ENCODE measurements around the gene ARHGEF26. TPM values are rescaled to one million over a fixed set of nuclear protein-coding genes. Genes with fewer than 3 reads are reported as not detected.

ARHGEF26 gene
- total RNA-seq, 8 experiments from 2014 or later: 1.5 to 56.3 (median 7.8) TPM

DNA sequence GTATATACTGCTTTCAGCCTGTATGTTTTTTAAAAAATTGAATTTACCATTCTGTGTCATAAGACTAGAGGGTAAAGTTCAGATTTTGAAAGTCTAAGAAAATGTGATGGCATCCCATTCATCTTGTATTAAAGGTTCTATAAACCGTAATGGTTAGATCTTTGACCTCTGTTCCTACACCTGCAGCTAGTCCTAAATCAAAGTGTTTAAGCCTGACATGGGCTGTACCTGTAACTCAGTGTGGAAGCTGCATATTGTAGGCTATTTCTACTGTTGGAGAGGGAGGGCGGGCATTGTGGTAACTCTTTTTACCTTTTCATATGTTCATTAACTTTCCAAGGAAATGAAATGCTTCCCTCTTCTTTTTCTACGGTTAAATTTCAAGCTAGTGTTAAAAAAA is 53.9 kb downstream of the ARHGEF26 start:
- H3K4me1 ChIP-seq (replicated peaks in 1 of 2): peaks cover 0 to 14% of the 10 kb centered on the region in 2 donors
- WGBS, 10 experiments: 31 to 100% (median 74%) methylated on average over 1 to 3 of the region's 3 CpGs; no CpG with 5 or more reads in 1 of the 10 experiments
- H3K4me3 ChIP-seq: no peak overlapping the region
- in situ Hi-C loops (cut with MboI; ENCODE audit: low pct_unique_long_range_greater_than_20kb in 2 of 9, low sequenced_read_pairs in 9 of 9, unreplicated experiment in 9 of 9): no loop called here
- H3K27ac ChIP-seq: no peak overlapping the region
- no peak for ATAC-seq (replicated peaks in 6 of 8)

DNA sequence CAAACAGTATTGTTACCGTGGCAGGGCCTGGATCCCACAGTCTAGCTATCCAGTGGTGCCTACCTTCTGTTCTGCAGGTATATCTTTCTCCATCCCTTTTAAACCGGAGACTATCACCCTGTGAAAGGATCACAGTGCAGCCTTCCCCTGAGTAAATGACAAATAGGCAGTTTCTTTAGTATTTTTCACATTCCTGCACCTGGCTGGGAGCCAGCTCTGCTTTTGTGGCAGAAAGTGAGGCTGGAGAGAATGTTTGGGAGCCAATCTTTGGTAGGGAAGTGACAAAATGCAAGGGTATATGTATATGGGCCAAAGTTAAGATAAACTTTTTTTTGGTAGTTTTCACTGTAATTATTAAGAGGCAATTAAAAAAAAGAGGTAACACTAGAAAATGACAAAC is 54.8 kb downstream of the ARHGEF26 start:
- H3K27ac ChIP-seq: no peak overlapping the region
- H3K4me3 ChIP-seq: no peak overlapping the region
- 0 to 90% (median 50%) methylated on average over 1 to 2 of the region's 2 CpGs; no CpG with 5 or more reads in 4 of the 10 experiments for whole genome bisulfite sequencing, 10 experiments
- H3K4me1 ChIP-seq (replicated peaks in 1 of 2): peaks cover 5 to 20% of the 10 kb centered on the region in 2 donors
- in situ Hi-C loops (cut with MboI; ENCODE audit: low pct_unique_long_range_greater_than_20kb in 2 of 9, low sequenced_read_pairs in 9 of 9, unreplicated experiment in 9 of 9): no loop called here
- ATAC-seq (replicated peaks in 6 of 8): peak in 1 of 8 experiments; percentile 29

GRCh38 chr3:154177406-154177805 is 56.2 kb downstream of the ARHGEF26 start:
- Histone ChIP-seq H3K4me1 (replicated peaks in 1 of 2) (peaks cover 11 to 33% of the 10 kb centered on the region in 2 donors), H3K4me3 (no peak overlapping the region), H3K27ac (no peak overlapping the region)
- 86 to 100% methylated on average over 1 of the region's 1 CpG; no CpG with 5 or more reads in 8 of the 10 experiments for WGBS, 10 experiments
- in situ Hi-C loops (cut with MboI; ENCODE audit: low pct_unique_long_range_greater_than_20kb in 2 of 9, low sequenced_read_pairs in 9 of 9, unreplicated experiment in 9 of 9): no loop called here
- no peak for ATAC-seq (replicated peaks in 6 of 8)

GRCh38 chr3:154178172-154178571 is 57.0 kb downstream of the ARHGEF26 start:
- Histone ChIP-seq H3K4me1 (replicated peaks in 1 of 2) (peaks cover 11 to 35% of the 10 kb centered on the region in 2 donors), H3K4me3 (no peak overlapping the region), H3K27ac (no peak overlapping the region)
- in situ Hi-C loops (cut with MboI; ENCODE audit: low pct_unique_long_range_greater_than_20kb in 2 of 9, low sequenced_read_pairs in 9 of 9, unreplicated experiment in 9 of 9): no loop called here
- WGBS, 10 experiments: 40 to 100% (median 91%) methylated on average over 1 to 3 of the region's 3 CpGs; no CpG with 5 or more reads in 2 of the 10 experiments
- ATAC-seq (replicated peaks in 6 of 8): no peak

GRCh38 chr3:154180836-154181691 is 59.9 kb downstream of the ARHGEF26 start:
- Histone ChIP-seq H3K4me1 (replicated peaks in 1 of 2) (peaks cover 11 to 22% of the 10 kb centered on the region in 2 donors), H3K4me3 (no peak overlapping the region), H3K27ac (no peak overlapping the region)
- in situ Hi-C loops (cut with MboI; ENCODE audit: low pct_unique_long_range_greater_than_20kb in 2 of 9, low sequenced_read_pairs in 9 of 9, unreplicated experiment in 9 of 9): no loop called here
- WGBS, 10 experiments: 17 to 96% (median 80%) methylated on average over 5 to 10 of the region's 10 CpGs; no CpG with 5 or more reads in 1 of the 10 experiments
- peak in 5 of 8 experiments; percentile 60 to 75 (median 72) for ATAC-seq (replicated peaks in 6 of 8)

DNA sequence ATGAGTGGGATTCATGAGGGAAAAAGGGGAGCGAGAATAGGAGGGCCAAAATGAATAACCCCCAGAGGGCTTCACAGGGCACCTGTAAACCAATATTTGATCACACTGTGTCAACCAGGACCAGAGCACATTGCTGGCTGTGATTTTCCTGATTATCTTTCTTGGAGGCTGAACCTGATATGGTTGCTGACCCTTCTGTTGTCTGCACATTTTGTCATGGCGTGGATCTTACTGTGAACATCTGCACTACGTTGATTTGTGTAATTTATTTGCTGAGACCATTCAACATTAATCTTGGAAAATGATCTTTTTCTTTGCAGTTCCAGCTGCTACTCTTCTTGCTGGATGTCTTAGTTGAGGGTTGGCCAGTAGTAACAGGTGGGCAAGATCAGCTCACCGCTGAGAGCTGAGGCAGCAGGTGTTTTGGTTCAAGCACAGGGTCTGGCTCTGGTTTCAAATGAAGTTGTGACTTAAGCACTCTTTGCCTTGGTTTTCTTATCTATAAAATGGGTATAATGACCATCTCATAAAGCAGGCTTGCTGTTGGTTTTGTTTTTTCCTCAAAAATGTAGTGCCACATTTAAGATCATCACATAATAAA is 61.2 kb downstream of the ARHGEF26 start:
- WGBS, 10 experiments: 37 to 100% (median 83%) methylated on average over 1 to 4 of the region's 4 CpGs
- H3K4me3 ChIP-seq: no peak overlapping the region
- H3K27ac ChIP-seq: no peak overlapping the region
- peaks cover 11 to 21% of the 10 kb centered on the region in 2 donors for H3K4me1 ChIP-seq (replicated peaks in 1 of 2)
- peak in 2 of 8 experiments; percentile 26 to 36 for ATAC-seq (replicated peaks in 6 of 8)
- in situ Hi-C loops (cut with MboI; ENCODE audit: low pct_unique_long_range_greater_than_20kb in 2 of 9, low sequenced_read_pairs in 9 of 9, unreplicated experiment in 9 of 9): no loop called here

DNA sequence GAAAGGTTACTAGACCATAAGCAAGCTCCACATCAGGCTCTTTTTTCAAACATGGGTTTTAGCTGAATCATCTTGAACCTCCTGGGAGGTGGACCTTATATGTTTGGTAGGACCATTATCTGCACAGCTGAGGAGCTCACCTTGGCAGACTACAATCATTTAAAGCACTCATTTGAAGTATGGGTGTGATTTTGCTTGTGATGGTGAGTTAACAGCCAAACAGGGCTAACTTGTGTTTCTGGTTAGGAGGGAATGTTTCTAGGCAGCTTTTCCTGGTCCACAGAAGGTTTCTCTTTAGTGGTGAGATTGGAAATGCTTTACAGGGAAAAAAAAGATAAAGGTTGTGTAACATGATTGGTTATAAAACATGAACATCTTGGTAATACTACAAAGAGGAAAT is 61.8 kb downstream of the ARHGEF26 start:
- no peak for ATAC-seq (replicated peaks in 6 of 8)
- in situ Hi-C loops (cut with MboI; ENCODE audit: low pct_unique_long_range_greater_than_20kb in 2 of 9, low sequenced_read_pairs in 9 of 9, unreplicated experiment in 9 of 9): no loop called here
- H3K4me1 ChIP-seq (replicated peaks in 1 of 2): peaks cover 11 to 21% of the 10 kb centered on the region in 2 donors

GRCh38 chr3:154184582-154184981 is 63.4 kb downstream of the ARHGEF26 start:
- WGBS, 10 experiments: 40 to 100% (median 72%) methylated on average over 1 to 3 of the region's 4 CpGs; no CpG with 5 or more reads in 1 of the 10 experiments
- H3K27ac ChIP-seq: no peak overlapping the region
- in situ Hi-C loops (cut with MboI; ENCODE audit: low pct_unique_long_range_greater_than_20kb in 2 of 9, low sequenced_read_pairs in 9 of 9, unreplicated experiment in 9 of 9): no loop called here
- H3K4me3 ChIP-seq: no peak overlapping the region
- H3K4me1 ChIP-seq (replicated peaks in 1 of 2): peaks cover 11 to 21% of the 10 kb centered on the region in 2 donors
- peak in 2 of 8 experiments; percentile 24 to 29 for ATAC-seq (replicated peaks in 6 of 8)

More for the DNA sequence above, 61.8 kb downstream of the ARHGEF26 start:
- H3K27ac ChIP-seq: no peak overlapping the region
- H3K4me3 ChIP-seq: no peak overlapping the region

GRCh38 chr3:154188437-154188836 is 67.2 kb downstream of the ARHGEF26 start:
- no peaks in the 10 kb centered on the region for H3K4me1 ChIP-seq (replicated peaks in 1 of 2)
- ATAC-seq (replicated peaks in 6 of 8): no peak
- in situ Hi-C loops (cut with MboI; ENCODE audit: low pct_unique_long_range_greater_than_20kb in 2 of 9, low sequenced_read_pairs in 9 of 9, unreplicated experiment in 9 of 9): no loop called here
- no peak overlapping the region for H3K4me3 ChIP-seq
- 33 to 95% (median 68%) methylated on average over 1 to 3 of the region's 3 CpGs; no CpG with 5 or more reads in 4 of the 10 experiments for WGBS, 10 experiments
- H3K27ac ChIP-seq: no peak overlapping the region

DNA sequence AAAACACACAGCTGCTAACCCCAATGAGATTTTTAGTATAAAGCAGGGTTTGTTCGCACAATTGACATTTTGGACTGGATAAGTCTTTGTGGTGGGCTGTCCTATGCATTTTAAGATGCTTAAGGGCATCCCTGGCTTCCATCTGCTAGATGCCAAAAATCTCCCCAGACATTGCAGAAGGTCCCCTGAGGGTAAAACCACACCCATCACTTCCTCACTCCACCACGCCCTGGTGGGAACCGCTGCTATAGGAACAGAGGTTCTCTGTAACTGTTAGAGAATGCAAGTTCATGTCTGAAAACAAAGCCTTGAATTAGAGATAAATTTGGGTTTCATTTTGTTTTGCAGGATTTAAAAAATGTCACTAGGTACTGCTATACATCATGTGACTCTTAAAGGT is 67.7 kb downstream of the ARHGEF26 start:
- H3K4me3 ChIP-seq: no peak overlapping the region
- in situ Hi-C loops (cut with MboI; ENCODE audit: low pct_unique_long_range_greater_than_20kb in 2 of 9, low sequenced_read_pairs in 9 of 9, unreplicated experiment in 9 of 9): no loop called here
- WGBS, 10 experiments: 0 to 91% (median 80%) methylated on average over 1 to 3 of the region's 3 CpGs; no CpG with 5 or more reads in 1 of the 10 experiments
- no peaks in the 10 kb centered on the region for H3K4me1 ChIP-seq (replicated peaks in 1 of 2)
- peak in 3 of 8 experiments; percentile 66 to 95 (median 76) for ATAC-seq (replicated peaks in 6 of 8)
- no peak overlapping the region for H3K27ac ChIP-seq

- WGBS, 10 experiments: 67 to 100% (median 100%) methylated on average over 1 of the region's 1 CpG; no CpG with 5 or more reads in 5 of the 10 experiments
- no peak for ATAC-seq (replicated peaks in 6 of 8)
- Histone ChIP-seq H3K4me3 (no peak overlapping the region), H3K27ac (no peak overlapping the region), H3K4me1 (replicated peaks in 1 of 2) (no peaks in the 10 kb centered on the region)
- in situ Hi-C loops (cut with MboI; ENCODE audit: low pct_unique_long_range_greater_than_20kb in 2 of 9, low sequenced_read_pairs in 9 of 9, unreplicated experiment in 9 of 9): no loop called here
Observed at GRCh38 chr3:154191520-154191919, 70.3 kb downstream of the ARHGEF26 start.

GRCh38 chr3:154192225-154192624 is 71.0 kb downstream of the ARHGEF26 start:
- ATAC-seq (replicated peaks in 6 of 8): no peak
- 29 to 100% (median 98%) methylated on average over 1 to 2 of the region's 2 CpGs; no CpG with 5 or more reads in 2 of the 10 experiments for WGBS, 10 experiments
- Histone ChIP-seq H3K27ac (no peak overlapping the region), H3K4me1 (replicated peaks in 1 of 2) (no peaks in the 10 kb centered on the region), H3K4me3 (no peak overlapping the region)
- in situ Hi-C loops (cut with MboI; ENCODE audit: low pct_unique_long_range_greater_than_20kb in 2 of 9, low sequenced_read_pairs in 9 of 9, unreplicated experiment in 9 of 9): no loop called here

DNA sequence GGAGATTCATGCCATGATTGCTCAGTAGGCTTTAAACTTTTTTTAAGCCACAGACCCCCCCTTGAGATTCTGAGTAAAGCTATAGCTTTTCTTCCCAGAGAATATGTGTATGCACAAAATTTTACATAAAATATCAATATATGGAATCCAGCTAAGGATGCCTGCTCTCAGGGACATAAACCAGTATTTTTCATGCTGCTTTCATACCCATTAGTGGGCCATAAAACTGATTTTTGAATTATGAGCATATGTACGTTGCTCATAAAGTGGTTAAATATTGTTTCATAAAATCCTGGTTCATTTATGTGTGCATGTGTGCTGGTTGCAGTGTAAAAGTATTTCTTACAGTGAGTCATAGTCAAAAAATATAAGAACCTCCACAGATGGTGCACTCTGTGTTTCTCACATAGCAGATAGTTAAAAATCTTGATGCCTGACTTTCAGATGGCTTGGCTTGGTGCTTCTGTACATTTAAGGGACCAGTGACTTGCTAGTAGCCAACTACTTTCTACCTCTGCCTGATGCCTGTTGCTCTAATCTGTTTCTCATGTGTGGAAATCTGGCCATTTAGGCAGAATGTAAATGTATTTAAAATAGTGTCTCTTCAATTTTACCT is 71.9 kb downstream of the ARHGEF26 start:
- in situ Hi-C loops (cut with MboI; ENCODE audit: low pct_unique_long_range_greater_than_20kb in 2 of 9, low sequenced_read_pairs in 9 of 9, unreplicated experiment in 9 of 9): no loop called here
- Histone ChIP-seq H3K4me3 (no peak overlapping the region), H3K4me1 (replicated peaks in 1 of 2) (no peaks in the 10 kb centered on the region), H3K27ac (no peak overlapping the region)
- 0 to 100% (median 85%) methylated on average over 1 of the region's 1 CpG; no CpG with 5 or more reads in 2 of the 10 experiments for WGBS, 10 experiments
- peak in 4 of 8 experiments; percentile 18 to 83 (median 52) for ATAC-seq (replicated peaks in 6 of 8)

Data from motor neuron (in vitro differentiated cells).